GM15510 (cell line): ENCODE measurements around the gene ATXN7.

ENCODE experiments used
- POLR2A ChIP-seq: IDR thresholded peaks from 3 replicates; pipeline ENCODE4 v1.6.1; 2011; ENCODE audit warnings: borderline replicate concordance; ENCODE audit not compliant: insufficient read length; ENCODE audit errors: extremely low read depth

The ATXN7 gene

GRCh38 chr3:64049832-64050231, 186.2 kb downstream of the ATXN7 start:
- TF ChIP-seq POLR2A, result no peak
